ENCODE data around the gene SCN4A.

DNA sequence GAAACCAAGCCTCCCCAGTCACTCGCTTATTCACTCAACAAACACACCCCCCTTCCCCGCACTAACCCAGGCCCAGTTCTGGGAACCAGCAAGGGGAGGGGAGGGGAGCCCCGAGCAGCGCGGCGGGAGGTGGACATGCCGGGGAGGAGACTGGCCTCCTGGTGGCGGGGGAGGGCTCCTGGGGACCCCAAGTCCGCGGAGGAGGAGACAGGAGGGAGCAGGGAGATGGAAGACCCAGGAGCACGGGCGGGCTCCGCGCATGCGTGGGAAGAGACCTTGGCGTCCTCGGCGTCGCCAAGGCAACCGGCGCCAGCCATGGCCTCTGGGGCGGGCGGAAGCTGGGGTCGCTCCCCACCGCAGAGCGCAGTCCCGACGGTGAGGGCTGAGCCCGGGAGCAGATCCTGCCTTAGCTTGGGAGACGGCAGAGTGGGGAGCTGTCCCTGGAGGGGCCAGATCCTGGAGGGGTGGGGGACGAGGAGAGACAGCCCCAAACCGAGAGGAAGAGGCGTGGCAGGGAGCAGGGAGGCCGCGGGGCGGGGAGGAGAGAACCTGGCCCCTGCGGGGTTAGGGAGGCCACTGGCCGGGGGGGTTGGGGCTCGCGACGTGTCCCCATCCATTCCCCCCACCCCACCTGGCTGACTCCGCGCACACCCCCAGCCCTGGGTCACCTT is 25.5 kb upstream of the SCN4A start, which contains the start of gene PRR29:
- TF ChIP-seq, protein P1, sequence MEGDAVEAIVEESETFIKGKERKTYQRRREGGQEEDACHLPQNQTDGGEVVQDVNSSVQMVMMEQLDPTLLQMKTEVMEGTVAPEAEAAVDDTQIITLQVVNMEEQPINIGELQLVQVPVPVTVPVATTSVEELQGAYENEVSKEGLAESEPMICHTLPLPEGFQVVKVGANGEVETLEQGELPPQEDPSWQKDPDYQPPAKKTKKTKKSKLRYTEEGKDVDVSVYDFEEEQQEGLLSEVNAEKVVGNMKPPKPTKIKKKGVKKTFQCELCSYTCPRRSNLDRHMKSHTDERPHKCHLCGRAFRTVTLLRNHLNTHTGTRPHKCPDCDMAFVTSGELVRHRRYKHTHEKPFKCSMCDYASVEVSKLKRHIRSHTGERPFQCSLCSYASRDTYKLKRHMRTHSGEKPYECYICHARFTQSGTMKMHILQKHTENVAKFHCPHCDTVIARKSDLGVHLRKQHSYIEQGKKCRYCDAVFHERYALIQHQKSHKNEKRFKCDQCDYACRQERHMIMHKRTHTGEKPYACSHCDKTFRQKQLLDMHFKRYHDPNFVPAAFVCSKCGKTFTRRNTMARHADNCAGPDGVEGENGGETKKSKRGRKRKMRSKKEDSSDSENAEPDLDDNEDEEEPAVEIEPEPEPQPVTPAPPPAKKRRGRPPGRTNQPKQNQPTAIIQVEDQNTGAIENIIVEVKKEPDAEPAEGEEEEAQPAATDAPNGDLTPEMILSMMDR (IDR thresholded peaks at IDR 0.05): no peak
- TF ChIP-seq POLR2A (IDR thresholded peaks at IDR 0.05): no peak

Measured in Peyer's patch (tissue), 4 donors.